Thoracic aorta (tissue), 2 donors: ENCODE results near the gene GNAS. TPM values are rescaled to one million over a fixed set of nuclear protein-coding genes. Genes with fewer than 3 reads are reported as not detected.

Source experiments
- ATAC-seq: fragments of 150-250 bp; one replicate; pipeline ENCODE4 v1.8.0; 2017; ENCODE audit warnings: low read depth; ENCODE audit not compliant: insufficient number of reproducible peaks, low FRiP score
- DNase-seq: peaks from one replicate; pipeline ENCODE4 v3.0.0-alpha.2; 2020; ENCODE audit warnings: low spot score
- H3K27ac ChIP-seq, 2 donors: fragments of 200-600 bp; sonication (generic); 1 replicate in 1 of 2; 2 replicates in 1 of 2; pipeline ENCODE4 v1.5.1; 2016; ENCODE audit warnings: mild to moderate bottlenecking in 2 of 2, moderate library complexity in 2 of 2
- H3K27me3 ChIP-seq: fragments of 200-600 bp; sonication (generic); replicated peaks from 2 replicates; pipeline ENCODE4 v1.6.0; 2016; ENCODE audit warnings: mild to moderate bottlenecking; ENCODE audit not compliant: insufficient read depth
- H3K36me3 ChIP-seq: fragments of 200-600 bp; sonication (generic); one replicate; pipeline ENCODE4 v1.5.1; 2016
- H3K4me1 ChIP-seq, 2 donors: fragments of 200-600 bp; sonication (generic); 1 replicate in 1 of 2; 2 replicates in 1 of 2; pipeline versions ENCODE4 v1.5.1 to v1.6.0; 2016; ENCODE audit warnings: low read depth in 2 of 2, mild to moderate bottlenecking in 1 of 2; ENCODE audit not compliant: control insufficient read depth in 1 of 2
- H3K4me3 ChIP-seq: fragments of 200-600 bp; sonication (generic); 2 replicates; pipeline ENCODE4 v1.5.1; 2016; ENCODE audit warnings: mild to moderate bottlenecking
- H3K9me3 ChIP-seq: fragments of 200-600 bp; sonication (generic); 2 replicates; pipeline ENCODE4 v1.5.1; 2016
- CTCF ChIP-seq: fragments of 200-600 bp; sonication (generic); IDR thresholded peaks from one replicate; pipeline ENCODE4 v1.5.1; 2019; ENCODE audit warnings: antibody characterized with exemption
- total RNA-seq, 2 donors: library from RNA; depleted of rRNA; stranded (reverse); fragments of >200 nt; gene quantifications; one replicate each; pipeline versions ENCODE4 v1.1.0 to v1.2.3, GENCODE V29; 2016

Gene GNAS
- total RNA-seq, 2 donors from 2014 or later: 742 to 943 TPM

- H3K9me3 ChIP-seq: no peaks in the 10 kb centered on the region
- peak overlapping the region; percentile 89 for H3K4me3 ChIP-seq
- DNase-seq (no peak), ATAC-seq (peak; percentile 46)
- H3K4me1 ChIP-seq: peaks cover 22 to 31% of the 10 kb centered on the region in 2 donors
- H3K36me3 ChIP-seq: no peaks in the 10 kb centered on the region
- H3K27me3 ChIP-seq: no peaks in the 10 kb centered on the region
- TF ChIP-seq CTCF: no peak
- H3K27ac ChIP-seq: peak overlapping the region; percentile 95 to 98
These were observed 38.1 kb downstream of the GNAS start for GRCh38 chr20:58890518-58891085.

- DNase-seq (no peak), ATAC-seq (peak; percentile 45)
- no peaks in the 10 kb centered on the region for H3K27me3 ChIP-seq
- peak overlapping the region; percentile 96 for H3K4me3 ChIP-seq
- H3K36me3 ChIP-seq: no peaks in the 10 kb centered on the region
- TF ChIP-seq CTCF: no peak
- peak overlapping the region; percentile 99 to 100 for H3K27ac ChIP-seq
- H3K4me1 ChIP-seq: peaks cover 28 to 37% of the 10 kb centered on the region in 2 donors
- no peaks in the 10 kb centered on the region for H3K9me3 ChIP-seq
These were observed 38.7 kb downstream of the GNAS start for GRCh38 chr20:58891086-58891717.

GRCh38 chr20:58891718-58892140, 39.2 kb downstream of the GNAS start:
- Histone ChIP-seq H3K4me3 (peak overlapping the region; percentile 96), H3K27me3 (no peaks in the 10 kb centered on the region), H3K4me1 (peaks cover 30 to 42% of the 10 kb centered on the region in 2 donors), H3K36me3 (no peaks in the 10 kb centered on the region), H3K27ac (peak overlapping the region; percentile 99 to 100), H3K9me3 (no peaks in the 10 kb centered on the region)
- no peak for TF ChIP-seq CTCF
- DNase-seq (no peak), ATAC-seq (no peak)

- Histone ChIP-seq H3K4me3 (peak overlapping the region; percentile 96), H3K4me1 (peaks cover 35 to 48% of the 10 kb centered on the region in 2 donors), H3K27ac (peak overlapping the region; percentile 99 to 100), H3K27me3 (no peaks in the 10 kb centered on the region), H3K36me3 (no peaks in the 10 kb centered on the region), H3K9me3 (no peaks in the 10 kb centered on the region)
- no peak for TF ChIP-seq CTCF
- DNase-seq (no peak), ATAC-seq (no peak)
These were observed 39.8 kb downstream of the GNAS start for GRCh38 chr20:58892141-58892931.

GRCh38 chr20:58892932-58893224, 40.4 kb downstream of the GNAS start:
- Histone ChIP-seq H3K36me3 (no peaks in the 10 kb centered on the region), H3K27ac (peak overlapping the region; percentile 99 to 100), H3K27me3 (no peaks in the 10 kb centered on the region), H3K4me1 (peaks cover 41 to 51% of the 10 kb centered on the region in 2 donors), H3K4me3 (peak overlapping the region; percentile 96), H3K9me3 (no peaks in the 10 kb centered on the region)
- ATAC-seq (no peak), DNase-seq (no peak)
- TF ChIP-seq CTCF: no peak
